ENCODE data around the gene SCGB1A1.

SCGB1A1 gene

GRCh38 chr11:62391642-62392425 lies 27.0 kb upstream of the SCGB1A1 start:
- H3K4me3 ChIP-seq (replicated peaks in 1 of 2; ENCODE audit: low read depth in 2 of 2, low read length in 2 of 2), result no peak overlapping the region
- TF ChIP-seq, protein P1, sequence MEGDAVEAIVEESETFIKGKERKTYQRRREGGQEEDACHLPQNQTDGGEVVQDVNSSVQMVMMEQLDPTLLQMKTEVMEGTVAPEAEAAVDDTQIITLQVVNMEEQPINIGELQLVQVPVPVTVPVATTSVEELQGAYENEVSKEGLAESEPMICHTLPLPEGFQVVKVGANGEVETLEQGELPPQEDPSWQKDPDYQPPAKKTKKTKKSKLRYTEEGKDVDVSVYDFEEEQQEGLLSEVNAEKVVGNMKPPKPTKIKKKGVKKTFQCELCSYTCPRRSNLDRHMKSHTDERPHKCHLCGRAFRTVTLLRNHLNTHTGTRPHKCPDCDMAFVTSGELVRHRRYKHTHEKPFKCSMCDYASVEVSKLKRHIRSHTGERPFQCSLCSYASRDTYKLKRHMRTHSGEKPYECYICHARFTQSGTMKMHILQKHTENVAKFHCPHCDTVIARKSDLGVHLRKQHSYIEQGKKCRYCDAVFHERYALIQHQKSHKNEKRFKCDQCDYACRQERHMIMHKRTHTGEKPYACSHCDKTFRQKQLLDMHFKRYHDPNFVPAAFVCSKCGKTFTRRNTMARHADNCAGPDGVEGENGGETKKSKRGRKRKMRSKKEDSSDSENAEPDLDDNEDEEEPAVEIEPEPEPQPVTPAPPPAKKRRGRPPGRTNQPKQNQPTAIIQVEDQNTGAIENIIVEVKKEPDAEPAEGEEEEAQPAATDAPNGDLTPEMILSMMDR (IDR thresholded peaks at IDR 0.05; ENCODE audit: low read depth, low read length), result no peak

DNA sequence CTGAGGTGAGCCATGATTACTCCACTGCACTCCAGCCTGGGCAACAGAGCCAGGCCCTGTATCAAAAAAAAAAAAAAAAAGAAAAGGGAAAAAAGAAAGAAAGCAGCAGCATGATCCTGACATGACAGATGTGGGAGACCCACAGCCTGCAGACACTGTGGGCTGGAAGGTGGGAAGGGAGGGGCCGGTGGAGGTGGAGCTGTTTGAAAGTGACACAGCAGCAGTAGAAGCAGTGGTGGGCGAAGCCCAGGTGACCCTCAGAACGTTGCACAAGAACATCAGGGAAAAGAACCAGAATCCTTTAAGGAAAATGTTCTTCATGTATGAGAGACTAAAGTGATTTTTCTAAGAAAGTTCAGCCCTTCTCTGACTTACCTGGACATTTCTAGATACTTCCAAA lies 26.3 kb upstream of the SCGB1A1 start:
- TF ChIP-seq, protein P1 (IDR thresholded peaks at IDR 0.05; ENCODE audit: low read depth, low read length), result no peak
- no peak for DNase-seq (ENCODE audit: low read depth in 2 of 2)
- H3K4me3 ChIP-seq (replicated peaks in 1 of 2; ENCODE audit: low read depth in 2 of 2, low read length in 2 of 2), result no peak overlapping the region

More at GRCh38 chr11:62391642-62392425, 27.0 kb upstream of the SCGB1A1 start:
- no peak for DNase-seq (ENCODE audit: low read depth in 2 of 2)

DNA sequence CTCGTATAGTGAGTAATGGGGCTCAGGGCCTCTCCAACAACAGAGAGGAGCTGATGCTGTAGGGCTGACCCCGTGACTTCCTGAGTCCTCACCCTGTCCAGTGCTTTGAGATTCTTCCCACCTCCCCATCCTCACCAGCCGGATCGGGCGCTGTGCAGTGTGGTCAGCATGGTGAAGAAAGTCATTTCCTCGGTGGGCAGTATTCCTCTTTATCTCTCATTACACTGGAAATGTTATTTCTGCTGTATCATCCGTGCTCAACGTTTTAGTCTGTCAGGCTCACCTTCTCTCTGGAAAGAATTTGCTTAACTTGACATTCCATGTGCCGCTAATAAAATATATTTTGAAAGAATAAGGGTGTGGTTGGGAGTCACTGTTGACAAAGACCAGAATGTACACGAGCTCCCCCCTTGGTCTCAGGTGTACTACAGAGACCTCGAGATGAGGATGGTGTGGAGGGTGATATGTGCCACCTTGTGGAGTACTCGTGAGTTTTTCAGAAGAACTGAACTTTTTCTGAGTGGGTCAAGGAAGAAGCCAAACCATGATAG lies 25.7 kb upstream of the SCGB1A1 start:
- DNase-seq (ENCODE audit: low read depth in 2 of 2), result no peak
- H3K4me3 ChIP-seq (replicated peaks in 1 of 2; ENCODE audit: low read depth in 2 of 2, low read length in 2 of 2), result no peak overlapping the region
- TF ChIP-seq, protein P1 (IDR thresholded peaks at IDR 0.05; ENCODE audit: low read depth, low read length), result peak; percentile 12

- DNase-seq (ENCODE audit: low read depth in 2 of 2), result no peak
- TF ChIP-seq, protein P1 (IDR thresholded peaks at IDR 0.05; ENCODE audit: low read depth, low read length), result no peak
- no peak overlapping the region for H3K4me3 ChIP-seq (replicated peaks in 1 of 2; ENCODE audit: low read depth in 2 of 2, low read length in 2 of 2)
Measured at GRCh38 chr11:62393735-62394134, 25.1 kb upstream of the SCGB1A1 start.

- peak overlapping the region; percentile 3 to 43 for H3K4me3 ChIP-seq (replicated peaks in 1 of 2; ENCODE audit: low read depth in 2 of 2, low read length in 2 of 2)
- TF ChIP-seq, protein P1 (IDR thresholded peaks at IDR 0.05; ENCODE audit: low read depth, low read length), result peak; percentile 57
- peak; percentile 91 for DNase-seq (ENCODE audit: low read depth in 2 of 2)
Measured at GRCh38 chr11:62394825-62395538, 23.9 kb upstream of the SCGB1A1 start.

- DNase-seq (ENCODE audit: low read depth in 2 of 2), result no peak
- H3K4me3 ChIP-seq (replicated peaks in 1 of 2; ENCODE audit: low read depth in 2 of 2, low read length in 2 of 2), result no peak overlapping the region
- TF ChIP-seq, protein P1 (IDR thresholded peaks at IDR 0.05; ENCODE audit: low read depth, low read length), result no peak
Measured at GRCh38 chr11:62395885-62396551, 22.8 kb upstream of the SCGB1A1 start.
